ENCODE measurements around the gene RNF182.

- TF ChIP-seq CTCF (IDR thresholded peaks at IDR 0.05) (no peak), POLR2A (IDR thresholded peaks at IDR 0.05) (no peak)
Observed at GRCh38 chr6:13971303-13971702, 46.6 kb downstream of the RNF182 start.

Measured in body of pancreas (tissue), 4 donors.